HK-2 (cell line): ENCODE data around the gene RPL28.

Source experiments
- DNase-seq: peaks from one replicate; pipeline ENCODE4 v3.0.0-alpha.2; 2018; ENCODE audit not compliant: unreplicated experiment

The RPL28 gene

GRCh38 chr19:55353356-55353802 lies 32.4 kb upstream of the RPL28 start:
- DNase-seq: no peak

GRCh38 chr19:55353803-55354697 lies 31.7 kb upstream of the RPL28 start:
- peak; percentile 67 for DNase-seq

- DNase-seq: no peak
Measured at GRCh38 chr19:55354698-55355212, 31.0 kb upstream of the RPL28 start, which contains the start of gene COX6B2. TSS of gene COX6B2 (minus strand) at chr19:55354719. CDS start at chr19:55354521, 198 bp downstream.

- no peak for DNase-seq
Measured at GRCh38 chr19:55355213-55355821, 30.4 kb upstream of the RPL28 start.

GRCh38 chr19:55358493-55358892 lies 27.2 kb upstream of the RPL28 start:
- DNase-seq: no peak

GRCh38 chr19:55358943-55359908 lies 26.5 kb upstream of the RPL28 start:
- DNase-seq: no peak

- DNase-seq: no peak
Measured at GRCh38 chr19:55360902-55361301, 24.8 kb upstream of the RPL28 start.

- no peak for DNase-seq
Measured at GRCh38 chr19:55362174-55362989, 23.4 kb upstream of the RPL28 start.

- DNase-seq: no peak
Measured at GRCh38 chr19:55362990-55363716, 22.6 kb upstream of the RPL28 start, which contains the start of gene GARIN5B. TSS of gene GARIN5B (minus strand) at chr19:55363260. CDS start at chr19:55363066, 194 bp downstream.

- no peak for DNase-seq
Measured at GRCh38 chr19:55365245-55365644, 20.5 kb upstream of the RPL28 start.

GRCh38 chr19:55365964-55366363 lies 19.8 kb upstream of the RPL28 start:
- no peak for DNase-seq

- DNase-seq: no peak
Measured at GRCh38 chr19:55366790-55367189, 18.9 kb upstream of the RPL28 start.

GRCh38 chr19:55368106-55368505 lies 17.6 kb upstream of the RPL28 start:
- DNase-seq: no peak

- peak; percentile 59 for DNase-seq
Measured at GRCh38 chr19:55368701-55369563, 16.8 kb upstream of the RPL28 start.

- peak; percentile 83 for DNase-seq
Measured at GRCh38 chr19:55369653-55370304, 16.0 kb upstream of the RPL28 start.

GRCh38 chr19:55370305-55370988 lies 15.3 kb upstream of the RPL28 start, which contains the start of gene IL11:
TSS of gene IL11 (minus strand) at chr19:55370463. CDS start at chr19:55370310, 153 bp downstream.
- peak; percentile 84 for DNase-seq

GRCh38 chr19:55372316-55373081 lies 13.2 kb upstream of the RPL28 start:
- DNase-seq: peak; percentile 88
